Measurements from ENCODE around the gene DHX32.
A peak's percentile ranks its signal among the peaks of the same experiment; 100 is the strongest.

DHX32 gene

DNA sequence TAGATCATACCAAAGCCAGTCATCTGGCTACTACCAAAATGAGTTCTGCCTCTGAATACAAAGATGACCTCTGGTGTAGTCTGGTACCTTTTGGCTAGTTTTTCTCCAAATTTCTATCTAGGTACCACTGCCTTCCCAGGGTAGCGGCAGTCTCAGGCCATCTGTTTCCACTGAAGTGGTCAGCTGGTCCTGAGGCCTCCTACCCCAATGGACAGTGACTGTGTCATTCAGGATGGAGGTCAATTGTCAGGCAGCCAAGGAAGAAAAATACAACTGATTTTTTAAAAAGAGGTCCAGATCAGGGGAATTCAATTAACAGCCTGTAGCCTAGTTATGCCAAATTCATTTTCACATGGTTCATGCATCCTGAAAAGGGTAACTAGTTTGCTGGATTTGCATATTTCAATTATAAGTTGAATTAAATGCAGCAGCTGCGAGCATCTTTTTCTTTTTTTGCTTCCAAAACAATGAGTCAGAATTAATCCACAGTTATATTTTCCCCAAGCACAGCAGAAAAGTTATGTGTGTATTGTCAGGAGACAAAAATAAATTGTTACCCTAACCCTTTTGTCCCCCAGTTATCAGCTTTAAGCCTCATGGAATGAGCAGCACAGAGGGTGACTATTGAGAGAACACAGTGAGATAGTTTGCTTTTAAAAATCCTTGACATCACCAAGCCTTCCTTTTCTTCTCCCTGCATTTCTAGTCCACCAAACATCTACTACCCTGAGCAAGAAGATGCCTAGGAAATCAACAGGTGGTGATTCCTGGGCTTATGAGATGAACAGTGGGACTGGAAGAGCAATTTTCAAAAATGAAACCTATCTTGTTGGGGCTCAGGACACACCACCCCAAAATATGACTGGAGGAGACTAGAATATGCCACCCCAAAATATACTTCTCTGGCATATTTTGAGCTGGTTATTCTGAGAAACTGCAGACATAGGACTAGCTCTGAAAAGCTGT, 30.0 kb downstream of the DHX32 start:
- intact Hi-C loops (cut with DNase I): no loop called here
- no peak for DNase-seq

DNA sequence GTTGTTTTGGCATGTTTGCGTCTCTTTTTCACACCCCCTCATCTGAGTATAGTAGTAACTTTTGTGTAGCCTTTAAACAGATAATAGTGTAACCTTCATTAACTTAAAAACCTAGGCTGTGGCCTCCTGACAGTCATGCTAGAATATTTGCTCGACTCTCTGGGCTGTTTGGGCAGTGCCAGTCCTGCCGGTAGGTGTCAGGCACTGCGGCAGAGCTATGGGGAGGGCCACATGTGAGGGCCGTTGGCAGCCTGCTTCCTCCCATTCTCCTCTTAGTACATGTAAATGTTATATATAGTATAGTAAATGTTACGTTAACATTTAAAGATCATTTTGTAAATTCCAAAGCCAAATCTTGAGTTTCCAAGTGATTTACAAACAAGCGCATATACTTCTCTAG, 31.6 kb downstream of the DHX32 start:
- intact Hi-C loops (cut with DNase I): no loop called here
- DNase-seq: no peak

DNA sequence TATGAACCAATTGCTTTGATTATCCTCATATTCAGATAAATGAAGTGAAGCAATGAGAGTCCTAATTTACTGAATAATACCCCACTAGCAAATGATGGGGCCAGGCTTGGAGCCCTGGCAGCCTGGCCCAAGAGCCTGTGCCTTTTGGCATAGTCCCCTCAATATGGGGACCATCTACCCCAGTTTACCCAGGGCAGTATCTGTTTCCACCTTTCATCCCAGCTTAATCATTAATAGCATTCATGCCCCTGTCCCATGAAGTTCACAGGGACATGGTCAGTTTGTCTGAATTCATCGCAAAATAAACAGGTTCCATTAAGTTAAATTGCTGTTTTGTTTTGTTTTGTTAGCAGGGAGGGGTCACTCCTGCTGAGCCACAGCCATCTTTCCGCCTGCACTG, 32.2 kb downstream of the DHX32 start:
- intact Hi-C loops (cut with DNase I): no loop called here
- no peak for DNase-seq

DNA sequence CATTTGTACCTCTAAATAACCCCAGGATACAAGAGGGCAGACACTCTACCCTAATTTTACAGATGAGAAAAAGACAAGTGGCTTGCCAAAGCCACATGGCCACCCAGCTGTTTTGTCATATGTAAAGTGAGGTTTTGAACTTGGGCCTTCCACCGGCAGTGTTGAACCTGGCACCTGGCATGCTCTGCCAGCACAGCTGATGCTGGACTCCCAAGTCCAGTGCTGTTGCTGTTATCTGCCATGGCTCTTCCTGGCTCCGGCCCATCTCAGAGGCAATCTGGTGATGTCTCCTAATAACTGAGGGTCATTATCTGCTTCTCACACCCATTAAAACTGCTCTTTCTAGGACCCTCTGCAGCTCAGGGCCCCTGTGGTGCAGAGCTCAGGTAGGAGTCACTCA, 32.7 kb downstream of the DHX32 start:
- DNase-seq: no peak
- intact Hi-C loops (cut with DNase I): no loop called here

DNA sequence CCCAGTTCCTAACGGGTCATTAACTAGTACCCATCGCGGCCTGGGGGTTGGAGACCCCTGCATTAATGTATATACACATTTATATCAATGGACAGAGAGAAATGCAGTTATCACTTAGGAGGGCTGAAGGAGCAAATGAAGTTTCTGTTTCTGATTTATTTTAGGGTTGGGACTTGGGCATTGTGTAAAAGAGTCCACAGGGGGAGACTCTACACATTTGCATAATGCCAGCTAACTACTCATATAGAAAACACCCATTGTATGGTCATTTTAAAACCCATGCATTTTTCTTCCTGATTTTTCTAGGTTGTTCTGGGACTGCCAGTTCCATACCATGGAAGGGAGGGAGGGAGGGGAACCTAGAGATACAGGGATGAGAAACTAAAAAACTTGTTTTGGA, 34.2 kb downstream of the DHX32 start:
- intact Hi-C loops (cut with DNase I): no loop called here
- no peak for DNase-seq

DNA sequence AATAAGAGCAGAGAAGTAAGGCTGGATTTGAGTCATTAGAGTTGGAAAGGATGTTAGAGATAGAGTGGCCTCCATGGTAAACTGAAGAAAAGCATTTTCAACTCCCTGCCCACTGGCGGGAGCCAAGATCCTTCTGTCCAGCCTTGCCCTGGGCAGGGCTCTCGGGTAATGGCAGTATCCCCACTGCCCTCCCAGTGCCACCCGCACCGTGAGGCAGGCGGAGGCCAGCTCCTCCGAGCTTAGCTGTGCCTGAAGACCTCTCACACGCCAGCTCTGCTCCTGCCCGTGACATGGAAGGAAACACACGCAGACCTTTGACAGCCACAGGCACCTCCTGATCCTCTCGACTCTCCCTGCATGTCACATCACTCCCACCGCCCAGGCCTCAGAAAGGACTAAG, 35.5 kb downstream of the DHX32 start:
- peak in 1 of 10 donors; percentile 83 for DNase-seq
- intact Hi-C loops (cut with DNase I): no loop called here

DNA sequence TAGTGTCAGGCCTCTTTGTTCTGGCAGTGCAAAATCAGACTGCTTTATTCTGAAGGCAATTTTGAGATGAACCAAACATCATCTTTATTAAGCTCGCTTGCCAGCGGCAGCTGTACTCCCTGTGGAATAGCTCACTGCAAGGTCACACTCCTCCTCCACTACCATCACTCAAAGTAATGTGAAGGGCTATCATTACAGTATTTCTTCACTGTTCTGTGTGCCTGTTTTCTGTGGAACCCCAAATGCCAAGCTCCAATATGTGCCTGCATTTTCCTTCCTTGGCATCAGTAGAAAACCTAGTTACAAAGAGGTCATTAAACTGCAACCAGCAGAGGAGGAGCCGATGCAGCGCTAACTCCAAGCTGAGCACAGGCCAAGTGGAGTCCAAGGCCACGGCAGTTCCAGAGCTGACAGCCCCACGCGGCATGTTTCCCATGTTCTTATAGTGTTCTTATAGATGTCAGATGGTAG, 36.3 kb downstream of the DHX32 start:
- peak in 4 of 10 donors; percentile 33 to 90 (median 42) for DNase-seq
- intact Hi-C loops (cut with DNase I): no loop called here

DNA sequence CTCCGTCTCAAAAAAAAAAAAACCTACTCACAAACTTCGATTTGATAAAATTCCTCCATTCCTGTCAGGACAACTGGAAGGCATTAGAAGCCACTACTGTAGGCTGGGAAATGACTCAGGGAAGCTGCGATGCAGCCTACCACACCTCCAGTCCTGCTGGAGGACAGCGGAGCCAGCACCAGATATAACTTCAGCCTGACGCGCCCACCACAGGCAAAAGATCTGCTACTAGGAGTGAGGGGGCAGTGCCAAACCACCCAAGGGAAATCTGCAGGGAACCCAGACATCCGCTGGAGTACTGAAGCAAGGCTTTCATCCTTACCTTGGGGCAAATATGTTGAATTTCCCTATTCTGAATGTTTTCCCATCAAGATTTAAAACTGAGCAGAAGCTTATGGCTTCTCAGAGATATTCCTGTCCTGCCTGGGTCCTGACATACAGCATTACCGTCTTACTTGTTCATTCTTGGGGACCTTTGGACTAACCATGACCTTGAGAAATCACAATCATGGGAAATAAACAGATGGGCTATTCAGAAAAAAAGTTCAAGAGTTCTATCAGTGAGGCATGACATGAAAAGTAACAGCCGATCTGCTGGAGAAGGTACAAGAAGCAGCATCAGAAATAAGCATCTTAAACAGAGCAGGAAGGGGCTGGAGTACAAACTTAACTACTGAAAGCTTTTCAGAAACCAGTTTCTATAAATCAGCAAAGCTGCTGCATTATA, 37.3 kb downstream of the DHX32 start:
- intact Hi-C loops (cut with DNase I): no loop called here
- DNase-seq: peak in 8 of 10 donors; percentile 44 to 93 (median 62)

DNA sequence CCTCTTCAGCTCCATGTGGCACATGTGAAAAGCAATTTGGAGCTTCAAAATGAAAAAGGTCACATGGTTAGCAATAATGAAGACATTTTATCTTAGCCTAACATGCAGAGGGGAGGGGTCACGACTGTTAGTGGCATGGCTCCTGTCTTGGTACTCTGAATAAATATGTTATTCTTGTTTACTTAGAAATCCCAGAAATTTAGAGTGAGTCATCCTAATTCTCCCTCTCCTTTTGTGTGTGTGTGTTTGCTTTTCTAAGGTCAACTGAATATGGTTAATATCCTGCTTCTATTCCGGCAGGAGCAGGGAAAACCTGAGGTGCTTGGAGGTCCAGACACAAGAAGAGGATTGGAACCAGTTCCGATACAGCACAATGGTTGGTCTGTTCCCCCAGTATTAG, 40.1 kb downstream of the DHX32 start:
- no peak for DNase-seq
- intact Hi-C loops (cut with DNase I): no loop called here

DNA sequence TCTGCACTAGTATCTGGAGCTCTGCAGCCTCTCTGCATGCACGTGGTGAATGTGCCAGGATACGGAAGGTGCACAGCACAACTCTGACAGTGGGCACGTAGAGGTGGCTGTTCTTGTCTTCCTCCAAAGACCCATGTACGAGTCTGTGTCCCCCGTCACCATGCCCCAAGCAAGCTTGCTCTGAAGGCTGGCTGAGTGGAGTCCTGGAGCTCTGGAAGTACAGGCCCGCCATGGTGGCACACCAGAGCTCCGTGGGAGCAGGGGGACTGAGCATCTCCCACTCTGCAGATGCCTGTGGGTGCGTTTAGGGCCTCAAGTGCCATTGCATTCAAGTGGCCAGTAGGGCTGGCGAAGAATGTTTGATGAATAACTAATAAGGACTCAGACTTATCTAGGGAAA, 40.7 kb downstream of the DHX32 start:
- intact Hi-C loops (cut with DNase I): no loop called here
- peak in 1 of 10 donors; percentile 56 for DNase-seq

DNA sequence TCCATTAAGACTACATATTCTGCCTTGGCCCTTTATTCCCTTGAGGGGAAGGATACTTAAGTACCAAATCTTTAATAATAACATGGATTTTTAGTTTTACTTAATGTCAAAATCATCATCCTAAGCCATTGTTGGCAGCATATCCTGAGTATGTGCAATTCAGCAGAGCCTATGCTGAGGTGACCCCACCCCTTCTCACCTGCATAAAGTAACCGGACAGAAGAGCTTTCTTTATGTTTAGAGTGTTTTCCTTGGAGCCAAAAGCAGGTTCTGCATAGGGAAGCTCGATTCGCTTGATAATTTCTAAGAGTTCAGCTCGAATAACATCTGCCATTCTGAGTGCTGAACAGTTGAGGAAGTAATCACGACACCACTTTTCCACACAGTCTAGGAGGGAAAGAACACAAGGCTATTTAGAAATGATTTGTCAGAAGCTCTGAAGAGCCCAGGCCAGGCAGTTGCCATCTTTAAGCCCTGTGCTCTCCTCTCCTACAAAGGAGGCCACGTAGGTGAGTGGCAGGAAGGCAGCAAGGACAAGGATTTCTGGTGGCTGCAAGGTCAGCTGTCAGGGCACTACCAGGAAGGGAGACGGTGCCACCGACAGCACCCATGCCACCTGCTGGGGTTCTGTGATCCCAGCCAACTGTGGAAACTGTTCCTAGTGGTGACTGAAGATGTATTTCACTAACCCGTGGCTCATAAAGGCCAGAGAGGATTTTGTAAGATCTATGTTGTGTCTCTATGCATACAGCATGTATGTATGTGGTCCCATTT, 42.1 kb downstream of the DHX32 start:
- no peak for DNase-seq
- intact Hi-C loops (cut with DNase I): no loop called here

DNA sequence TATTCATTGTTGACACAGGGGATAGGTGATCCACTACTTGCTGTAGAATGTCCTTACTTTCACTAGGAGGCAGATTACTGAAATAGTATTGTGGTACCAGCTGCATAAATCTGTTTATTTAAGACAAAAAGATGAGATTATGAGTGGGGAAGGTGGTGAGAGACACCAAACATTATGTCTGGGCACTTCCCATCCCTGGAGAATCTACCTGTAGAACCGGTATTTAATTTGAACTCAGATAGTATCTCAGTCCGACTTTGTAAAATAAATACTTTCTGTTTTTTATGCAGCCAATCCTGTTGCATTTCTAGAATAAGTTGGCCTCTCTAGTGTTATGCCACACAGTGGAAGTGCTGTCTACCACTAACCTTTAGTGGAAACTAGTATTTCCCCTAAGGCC, 44.3 kb downstream of the DHX32 start:
- intact Hi-C loops (cut with DNase I): no loop called here

DNA sequence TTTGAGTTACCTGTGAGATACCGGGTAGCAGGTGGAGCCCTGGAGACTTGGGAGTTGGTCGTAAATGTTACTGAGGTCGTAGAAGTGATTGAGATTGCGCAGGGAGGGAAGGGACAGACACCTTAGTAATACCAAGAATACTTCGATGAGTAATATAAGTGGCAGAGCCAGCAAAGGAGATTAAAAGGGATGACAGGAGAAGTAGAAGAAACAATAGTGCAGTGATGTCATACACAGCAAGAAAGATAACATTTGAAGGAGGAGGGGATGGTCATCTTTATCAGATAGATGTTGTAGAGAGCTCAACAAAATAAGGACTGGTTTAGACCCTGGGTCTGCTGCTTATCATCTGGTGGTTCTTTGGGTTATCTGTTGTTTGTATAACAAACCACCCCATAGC, 52.8 kb downstream of the DHX32 start:
- DNase-seq: no peak
- intact Hi-C loops (cut with DNase I): loop anchor here (10.0 kb wide), 1 partner anchor 104 kb away; no protein-coding TSS in a partner anchor

More for the DNA sequence above, 44.3 kb downstream of the DHX32 start:
- DNase-seq: no peak

DNA sequence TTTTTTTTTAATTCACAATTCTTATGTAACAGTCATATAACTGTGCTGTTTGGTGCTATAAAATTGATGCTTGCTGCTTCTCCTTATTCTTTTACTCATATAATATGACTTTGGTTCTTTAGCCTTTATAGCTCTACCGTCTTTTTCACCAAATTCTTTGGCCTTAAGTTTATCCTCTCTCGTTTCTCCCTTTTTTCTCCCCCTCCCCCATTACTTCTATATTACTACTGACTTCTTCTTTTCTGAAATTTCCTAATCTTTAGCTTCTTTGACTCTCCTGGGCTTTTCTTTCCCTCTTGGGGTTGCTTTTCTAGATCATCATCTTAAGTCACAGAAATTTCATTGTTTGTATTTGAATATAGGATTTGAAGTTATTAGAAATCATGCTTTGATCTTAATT, 54.0 kb downstream of the DHX32 start:
- intact Hi-C loops (cut with DNase I): loop anchor here (10.0 kb wide), 1 partner anchor 102 kb away; no protein-coding TSS in a partner anchor
- no peak for DNase-seq

DNA sequence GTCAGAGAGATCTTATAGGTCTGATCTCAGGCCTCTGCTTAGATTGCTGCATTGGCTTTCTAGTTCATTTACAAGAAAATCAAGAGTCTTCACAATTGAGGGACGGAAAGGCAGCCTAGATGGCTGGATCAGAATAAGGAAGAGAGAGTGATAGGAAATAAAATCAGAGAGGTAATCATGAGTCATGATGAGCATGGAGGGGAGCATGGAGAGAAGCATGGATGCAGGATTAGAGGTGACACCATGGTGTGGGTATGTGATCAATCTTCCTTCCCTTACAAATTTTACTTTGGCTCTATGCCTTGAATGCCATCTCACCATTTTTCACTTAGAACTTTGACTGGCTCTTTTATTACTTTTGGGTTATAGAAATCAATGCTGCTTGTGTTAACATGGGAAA, 56.4 kb downstream of the DHX32 start:
- DNase-seq: no peak
- intact Hi-C loops (cut with DNase I): loop anchor here (10.0 kb wide), 1 partner anchor 100 kb away; no protein-coding TSS in a partner anchor

DNA sequence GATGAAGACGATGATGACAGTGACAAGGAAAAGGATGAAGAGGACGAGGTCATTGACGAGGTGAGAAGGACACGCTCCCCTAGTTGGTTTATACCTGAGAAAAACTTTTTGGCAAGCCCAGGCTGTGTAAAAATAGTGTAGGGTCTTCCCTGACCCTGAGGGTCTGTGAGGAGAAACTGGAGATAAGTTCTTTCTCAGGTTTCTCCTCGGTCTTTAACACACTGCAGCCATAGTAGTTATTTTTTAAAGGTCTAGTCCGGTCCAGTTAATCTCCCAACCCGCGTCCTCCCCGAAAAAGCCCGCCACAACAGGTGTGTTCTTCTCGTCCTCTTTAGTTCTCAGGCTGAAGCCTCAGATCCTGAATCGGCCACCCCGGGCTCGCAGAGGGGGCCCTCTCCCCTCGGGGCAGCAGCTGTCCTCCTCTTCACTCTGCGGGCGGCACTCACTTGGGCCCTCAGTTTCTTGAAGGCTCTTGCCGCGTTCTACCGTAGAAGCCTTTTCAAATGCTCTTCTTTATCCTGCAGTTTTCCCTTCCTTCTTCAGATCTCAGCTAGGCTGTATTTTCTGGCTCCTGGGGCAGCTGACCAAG, 57.3 kb downstream of the DHX32 start:
- intact Hi-C loops (cut with DNase I): loop anchor here (10.0 kb wide), 1 partner anchor 99 kb away; no protein-coding TSS in a partner anchor
- DNase-seq: no peak

DNA sequence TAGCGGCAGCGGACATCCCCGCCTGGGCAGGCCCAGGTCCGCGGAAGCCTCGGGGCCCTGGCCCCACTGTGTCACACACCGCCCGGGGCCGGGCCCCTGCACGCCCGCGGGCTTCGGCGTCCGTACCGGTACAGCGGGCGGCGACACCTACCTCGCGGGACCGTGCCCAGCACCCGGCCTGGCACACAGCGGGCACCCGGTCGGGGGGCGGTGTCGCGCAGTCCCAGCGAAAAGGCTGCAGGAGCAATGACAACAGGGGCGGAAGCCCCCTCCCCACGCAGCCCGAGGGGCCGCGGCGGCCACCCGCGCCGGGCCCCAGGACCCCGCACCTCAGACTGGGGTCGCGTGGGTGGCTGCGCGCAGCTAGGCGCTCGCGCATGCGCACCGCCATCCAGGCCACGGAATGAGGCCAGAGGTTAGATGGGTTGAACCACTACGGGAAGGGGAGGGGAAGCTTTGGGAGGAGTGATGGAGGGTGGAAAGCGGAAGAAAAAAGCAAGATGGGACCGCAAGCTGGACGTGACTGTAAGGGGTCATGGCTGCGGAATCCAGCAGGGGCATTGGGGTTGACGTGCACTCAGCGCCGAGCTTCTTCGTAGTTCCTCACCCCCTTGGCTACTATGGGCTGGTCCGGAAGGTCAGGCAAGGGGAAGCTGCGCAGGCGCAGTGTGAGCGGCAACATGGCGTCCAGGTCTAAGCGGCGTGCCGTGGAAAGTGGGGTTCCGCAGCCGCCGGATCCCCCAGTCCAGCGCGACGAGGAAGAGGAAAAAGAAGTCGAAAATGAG, 58.0 kb downstream of the DHX32 start, which contains the start of the genes BCCIP and UROS:
Gene BCCIP (plus strand): TSS at position 669 of the 785 bp plus-strand sequence. CDS start 12 bp downstream, at position 681.
Gene UROS (minus strand): TSS at position 381 of the 785 bp plus-strand sequence. CDS start 6,759 bp downstream, outside the sequence.
- intact Hi-C loops (cut with DNase I): loop anchor here (10.0 kb wide), 1 partner anchor 98 kb away; no protein-coding TSS in a partner anchor
- DNase-seq: peak; percentile 84 to 98 (median 90)

DNA sequence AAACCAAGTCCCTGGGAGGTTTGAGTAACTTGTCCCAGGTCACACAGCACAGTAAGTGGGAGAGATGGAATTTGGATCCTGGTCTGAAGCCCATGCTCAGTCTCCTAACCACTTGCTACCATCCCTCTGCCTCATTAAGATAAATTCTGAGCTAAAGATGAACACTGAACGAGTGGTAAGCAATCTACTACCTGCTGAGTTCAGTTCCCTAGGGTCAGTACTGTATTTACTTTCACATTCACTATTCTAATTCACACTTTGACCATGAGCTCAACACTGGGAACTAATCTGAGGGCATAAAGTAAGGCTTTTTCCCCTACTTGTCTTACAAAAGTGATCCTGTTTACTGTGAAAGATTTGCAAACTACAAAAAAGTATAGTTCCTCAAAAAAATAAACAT, 60.4 kb downstream of the DHX32 start:
- intact Hi-C loops (cut with DNase I): loop anchor here (10.0 kb wide), 1 partner anchor 96 kb away; no protein-coding TSS in a partner anchor
- DNase-seq: no peak

Data from posterior cingulate gyrus (tissue), 11 donors.